Uterus (tissue), 4 donors: ENCODE measurements around the gene FAM228A. TPM values are rescaled to one million over a fixed set of nuclear protein-coding genes. Genes with fewer than 3 reads are reported as not detected.
"Not testable (repeated sequence)": the region's sequence is repeated elsewhere in the genome, so short reads cannot be mapped to it uniquely, and the experiment has no call there.

ENCODE experiments used
- DNase-seq, 2 donors: peaks; one replicate each; pipeline ENCODE4 v3.0.0-alpha.2; 2019 to 2020
- H3K27ac ChIP-seq, 2 donors: fragments of 200-600 bp; sonication (generic); 1 replicate in 1 of 2; 2 replicates in 1 of 2; pipeline ENCODE4 v1.5.1; 2016 to 2018
- H3K27me3 ChIP-seq, 2 donors: fragments of 200-600 bp; sonication (generic); one replicate each; pipeline ENCODE4 v1.5.1; 2018 to 2019; ENCODE audit warnings: control low read depth in 1 of 2
- H3K36me3 ChIP-seq, 2 donors: fragments of 200-600 bp; sonication (generic); one replicate each; pipeline ENCODE4 v1.5.1; 2019; ENCODE audit warnings: control low read depth in 1 of 2
- H3K4me1 ChIP-seq, 2 donors: fragments of 200-600 bp; sonication (generic); one replicate each; pipeline ENCODE4 v1.5.1; 2018 to 2019; ENCODE audit warnings: control low read depth in 1 of 2
- H3K4me3 ChIP-seq, 2 donors: fragments of 200-600 bp; sonication (generic); 1 replicate in 1 of 2; 2 replicates in 1 of 2; pipeline ENCODE4 v1.5.1; 2018 to 2019; ENCODE audit warnings: mild to moderate bottlenecking in 1 of 2
- H3K9me3 ChIP-seq, 2 donors: fragments of 200-600 bp; sonication (generic); one replicate each; pipeline ENCODE4 v1.5.1; 2019; ENCODE audit warnings: control low read depth in 1 of 2
- POLR2A ChIP-seq, 2 donors: fragments of 450-650 bp; IDR thresholded peaks; one replicate each; pipeline ENCODE4 v1.6.1; 2016; ENCODE audit warnings: antibody characterized with exemption in 2 of 2, mild to moderate bottlenecking in 1 of 2, moderate library complexity in 1 of 2
- intact Hi-C: fragments of 100-400 bp; cut with DNase I; formaldehyde crosslinking; loops from one replicate; pipeline ENCODE4 v1.15.1; 2023; ENCODE audit warnings: low total_unique reads
- total RNA-seq, 4 donors: library from RNA; depleted of rRNA in 3 of 4; stranded (reverse); fragments of >200 nt in 3 of 4; gene quantifications; one replicate each; pipeline versions ENCODE4 v1.1.0 to v1.2.4, GENCODE V29; 2014 to 2023
- TF ChIP-seq, protein P1 (sequence below), 4 experiments: fragments of 200-600 bp in 2 of 4; fragments of 450-650 bp in 2 of 4; sonication (generic) in 2 of 4; IDR thresholded peaks; one replicate each; pipeline ENCODE4 v1.5.1; 2016 to 2019; ENCODE audit warnings: antibody characterized with exemption in 4 of 4, mild to moderate bottlenecking in 2 of 4, moderate library complexity in 1 of 4
- donor health status: DM: yes; HTN: yes; CAD: no.

The FAM228A gene
- 1 to 10 TPM in 3 of 4 donors, not detected in 1; 1.4 to 3.1 (median 3.0) TPM for total RNA-seq

DNA sequence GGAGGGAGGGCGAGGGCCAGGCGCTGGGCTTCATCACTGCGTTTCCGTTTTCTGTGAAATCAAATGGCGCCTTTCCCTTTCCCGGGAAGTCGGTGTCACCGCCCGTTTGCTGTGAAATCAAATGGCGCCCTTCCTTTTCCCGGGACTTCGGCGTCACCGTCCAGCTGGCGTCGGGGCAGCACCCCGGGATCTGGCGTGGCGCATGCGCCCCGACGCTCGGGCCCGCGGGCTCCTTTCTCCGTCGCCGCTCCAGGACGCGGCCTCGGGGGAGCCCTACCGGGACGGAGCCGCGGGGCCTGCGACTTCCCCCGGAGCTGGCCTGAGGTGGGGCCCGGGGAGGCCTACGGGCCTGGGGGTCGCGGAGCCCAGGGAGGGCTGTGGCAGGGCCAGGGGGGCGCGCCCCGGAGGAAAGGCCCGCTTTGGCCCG is at the start of gene FAM228A:
FAM228A (plus strand) TSS at position 203 of the 427 bp plus-strand sequence. CDS start 428 bp downstream, outside the sequence.
- Histone ChIP-seq H3K9me3 (no peaks in the 10 kb centered on the region), H3K4me3 (no peak within 1 kb of the TSS), H3K36me3 (no peaks in the 10 kb centered on the region), H3K27ac (no peak within 1 kb of the TSS), H3K27me3 (no peaks in the 10 kb centered on the region), H3K4me1 (no peaks in the 10 kb centered on the region)
- intact Hi-C loops = no loop called here
- no peak for DNase-seq
- no peak for TF ChIP-seq POLR2A (IDR thresholded peaks at IDR 0.05)
- TF ChIP-seq, protein P1, sequence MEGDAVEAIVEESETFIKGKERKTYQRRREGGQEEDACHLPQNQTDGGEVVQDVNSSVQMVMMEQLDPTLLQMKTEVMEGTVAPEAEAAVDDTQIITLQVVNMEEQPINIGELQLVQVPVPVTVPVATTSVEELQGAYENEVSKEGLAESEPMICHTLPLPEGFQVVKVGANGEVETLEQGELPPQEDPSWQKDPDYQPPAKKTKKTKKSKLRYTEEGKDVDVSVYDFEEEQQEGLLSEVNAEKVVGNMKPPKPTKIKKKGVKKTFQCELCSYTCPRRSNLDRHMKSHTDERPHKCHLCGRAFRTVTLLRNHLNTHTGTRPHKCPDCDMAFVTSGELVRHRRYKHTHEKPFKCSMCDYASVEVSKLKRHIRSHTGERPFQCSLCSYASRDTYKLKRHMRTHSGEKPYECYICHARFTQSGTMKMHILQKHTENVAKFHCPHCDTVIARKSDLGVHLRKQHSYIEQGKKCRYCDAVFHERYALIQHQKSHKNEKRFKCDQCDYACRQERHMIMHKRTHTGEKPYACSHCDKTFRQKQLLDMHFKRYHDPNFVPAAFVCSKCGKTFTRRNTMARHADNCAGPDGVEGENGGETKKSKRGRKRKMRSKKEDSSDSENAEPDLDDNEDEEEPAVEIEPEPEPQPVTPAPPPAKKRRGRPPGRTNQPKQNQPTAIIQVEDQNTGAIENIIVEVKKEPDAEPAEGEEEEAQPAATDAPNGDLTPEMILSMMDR (IDR thresholded peaks at IDR 0.05) = no peak

DNA sequence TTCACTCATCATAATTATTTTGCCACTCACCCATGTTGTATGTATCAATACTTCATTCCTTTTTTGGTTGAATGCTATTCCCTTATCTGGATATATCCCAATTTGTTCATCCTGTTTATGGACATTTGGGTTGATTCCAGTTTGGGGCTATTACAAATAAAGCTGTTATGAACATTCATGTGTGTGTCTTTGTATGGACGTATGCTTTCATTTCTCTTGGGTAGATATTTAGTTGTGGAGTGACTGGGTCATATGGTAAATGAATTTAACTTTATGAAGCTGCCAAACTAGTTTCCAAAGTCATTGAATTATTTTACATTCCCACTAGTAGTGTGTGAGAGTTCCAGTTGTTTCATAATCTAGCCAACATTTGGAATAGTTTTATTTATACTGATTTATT is 48.9 kb upstream of the FAM228A start:
- no peaks in the 10 kb centered on the region for H3K27me3 ChIP-seq
- peaks cover 0 to 4% of the 10 kb centered on the region in 2 donors for H3K4me1 ChIP-seq
- TF ChIP-seq, protein P1 (IDR thresholded peaks at IDR 0.05) = no peak
- TF ChIP-seq POLR2A (IDR thresholded peaks at IDR 0.05) = no peak
- no peaks in the 10 kb centered on the region for H3K9me3 ChIP-seq
- no peak overlapping the region for H3K27ac ChIP-seq
- intact Hi-C loops = no loop called here
- no peak overlapping the region for H3K4me3 ChIP-seq
- no peaks in the 10 kb centered on the region for H3K36me3 ChIP-seq
- no peak for DNase-seq

DNA sequence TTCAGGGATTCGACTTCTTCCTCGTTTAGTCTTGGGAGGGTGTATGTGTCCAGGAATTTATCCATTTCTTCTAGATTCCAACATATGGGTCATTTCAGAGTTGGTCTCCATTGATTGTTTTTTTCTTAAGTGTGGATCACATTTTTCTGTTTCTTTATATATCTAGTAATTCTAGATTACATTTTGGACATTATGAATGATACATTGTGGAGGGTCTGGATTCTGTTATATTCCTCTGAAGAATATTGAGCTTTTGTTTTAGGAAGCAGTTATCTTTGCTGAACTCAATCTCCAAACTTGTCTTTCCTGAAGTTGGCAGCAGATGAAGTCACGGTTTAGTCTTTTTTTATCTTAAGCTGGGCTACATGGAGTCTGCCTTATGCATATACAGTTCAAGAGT is 42.3 kb upstream of the FAM228A start:
- H3K4me3 ChIP-seq = no peak overlapping the region
- TF ChIP-seq, protein P1 (IDR thresholded peaks at IDR 0.05) = no peak
- no peak for TF ChIP-seq POLR2A (IDR thresholded peaks at IDR 0.05)
- no peaks in the 10 kb centered on the region for H3K4me1 ChIP-seq
- no peaks in the 10 kb centered on the region for H3K36me3 ChIP-seq
- no peaks in the 10 kb centered on the region for H3K27me3 ChIP-seq
- intact Hi-C loops = no loop called here
- no peak overlapping the region for H3K27ac ChIP-seq
- H3K9me3 ChIP-seq = no peaks in the 10 kb centered on the region
- DNase-seq = no peak

DNA sequence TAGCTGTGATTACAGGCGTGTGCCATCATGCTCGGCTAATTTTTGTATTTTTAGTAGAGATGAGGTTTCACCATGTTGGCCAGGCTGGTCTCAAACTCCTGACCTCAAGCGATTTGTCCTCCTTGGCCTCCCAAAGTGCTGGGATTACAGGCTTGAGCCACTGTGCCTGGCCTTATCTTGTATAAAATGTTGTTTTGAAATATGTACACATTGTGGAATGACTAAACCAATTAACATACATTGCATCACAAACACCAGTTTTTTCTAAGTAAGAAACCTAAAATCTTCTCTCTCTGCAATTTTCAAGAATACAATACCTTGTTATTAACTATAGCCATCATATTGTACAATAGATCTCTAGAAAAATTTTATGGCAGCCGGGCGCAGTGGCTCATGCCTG is 34.5 kb upstream of the FAM228A start:
- H3K36me3 ChIP-seq, DNase-seq, H3K27me3 ChIP-seq, H3K27ac ChIP-seq, H3K4me3 ChIP-seq, H3K4me1 ChIP-seq, H3K9me3 ChIP-seq, intact Hi-C loops: not testable (repeated sequence)

DNA sequence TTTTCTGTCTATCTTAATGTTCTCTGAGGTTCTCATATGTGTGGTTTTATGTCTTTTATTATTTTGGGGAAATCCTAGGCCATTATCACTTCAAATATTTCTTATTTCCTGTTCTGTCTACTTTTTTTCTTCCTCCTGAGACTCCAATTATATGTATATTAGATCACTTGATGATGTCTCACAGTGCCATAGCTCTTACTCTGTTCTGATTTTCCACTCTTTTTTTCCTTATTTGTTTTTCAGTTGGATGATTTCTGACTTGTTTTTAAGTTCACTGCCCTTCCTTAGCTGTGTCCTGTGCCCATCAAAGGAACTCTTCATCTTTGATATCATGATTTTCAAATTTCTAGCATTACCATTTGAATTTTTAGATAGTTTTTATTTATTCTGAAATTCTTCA is 27.5 kb upstream of the FAM228A start:
- no peak overlapping the region for H3K27ac ChIP-seq
- H3K4me1 ChIP-seq = no peaks in the 10 kb centered on the region
- TF ChIP-seq, protein P1 (IDR thresholded peaks at IDR 0.05) = no peak
- TF ChIP-seq POLR2A (IDR thresholded peaks at IDR 0.05) = no peak
- no peaks in the 10 kb centered on the region for H3K27me3 ChIP-seq
- DNase-seq = no peak
- intact Hi-C loops = no loop called here
- H3K36me3 ChIP-seq = no peaks in the 10 kb centered on the region
- no peak overlapping the region for H3K4me3 ChIP-seq
- H3K9me3 ChIP-seq = peaks cover 0 to 14% of the 10 kb centered on the region in 2 donors
